PC-9 (cell line): ENCODE data around the gene FURIN. TPM values are rescaled to one million over a fixed set of nuclear protein-coding genes. Genes with fewer than 3 reads are reported as not detected.

Experiments used
- BruUV-seq: library from RNA; stranded (reverse); fragments of 400-500 nt; replicated peaks from 2 replicates; lab custom pipeline; 2021; lab: Mats Ljungman, UMichigan
- CTCF ChIA-PET: fragments of 300-600 bp; sonication (Branson Sonifier 250); formaldehyde crosslinking; loops from one replicate; lab custom pipeline; 2022; ENCODE audit warnings: antibody characterized with exemption; lab: Charles Lee
- POLR2A ChIA-PET: fragments of 300-600 bp; sonication (Branson Sonifier 250); formaldehyde crosslinking; loops from one replicate; lab custom pipeline; 2022; ENCODE audit warnings: antibody characterized with exemption; ENCODE audit not compliant: unreplicated experiment; lab: Charles Lee
- DNase-seq, 2 experiments: peaks; one replicate each; pipeline versions ENCODE4 v3.0.0 to v3.0.0-alpha.2; 2015 to 2022; ENCODE audit warnings: mixed read lengths in 1 of 2
- H2AFZ ChIP-seq: fragments of 200-600 bp; sonication (generic); 2 replicates; pipeline ENCODE4 v1.8.1; 2017; ENCODE audit warnings: antibody characterized with exemption
- H3F3A ChIP-seq: fragments of 200-600 bp; sonication (generic); 2 replicates; pipeline ENCODE4 v1.8.1; 2017; ENCODE audit warnings: antibody characterized with exemption, mild to moderate bottlenecking, low read depth; ENCODE audit not compliant: insufficient read depth
- H3K27ac ChIP-seq: fragments of 200-600 bp; sonication (generic); 2 replicates; pipeline ENCODE4 v1.6.1; 2016; ENCODE audit warnings: mixed run types
- H3K27me3 ChIP-seq: fragments of 200-600 bp; sonication (generic); 2 replicates; pipeline ENCODE4 v1.6.1; 2016; ENCODE audit warnings: low read depth, mixed run types; ENCODE audit not compliant: insufficient read depth
- H3K36me3 ChIP-seq: fragments of 200-600 bp; sonication (generic); 2 replicates; pipeline ENCODE4 v1.6.1; 2016; ENCODE audit warnings: low read depth, mixed run types
- H3K4me1 ChIP-seq: fragments of 200-600 bp; sonication (generic); replicated peaks from 2 replicates; pipeline ENCODE4 v1.6.1; 2016; ENCODE audit warnings: mixed run types; ENCODE audit not compliant: insufficient read depth
- H3K4me2 ChIP-seq: fragments of 200-600 bp; sonication (generic); 2 replicates; pipeline ENCODE4 v1.6.1; 2017; ENCODE audit warnings: mixed run types
- H3K4me3 ChIP-seq: fragments of 200-600 bp; sonication (generic); 2 replicates; pipeline ENCODE4 v1.6.1; 2016; ENCODE audit warnings: mixed run types
- H3K79me2 ChIP-seq: fragments of 200-600 bp; sonication (generic); 2 replicates; pipeline ENCODE4 v1.6.1; 2017; ENCODE audit warnings: low read depth, mixed run types
- H3K9me2 ChIP-seq: fragments of 200-600 bp; sonication (generic); 2 replicates; pipeline ENCODE4 v1.8.1; 2017; ENCODE audit warnings: mild to moderate bottlenecking; ENCODE audit not compliant: insufficient read depth
- H3K9me3 ChIP-seq: fragments of 200-600 bp; sonication (generic); 2 replicates; pipeline ENCODE4 v1.8.1; 2016; ENCODE audit warnings: low read depth; ENCODE audit not compliant: insufficient read depth
- H4K20me1 ChIP-seq: fragments of 200-600 bp; sonication (generic); 2 replicates; pipeline ENCODE4 v1.8.1; 2017; ENCODE audit not compliant: insufficient read depth
- EZH2 ChIP-seq: fragments of 200-600 bp; sonication (generic); IDR thresholded peaks from 2 replicates; pipeline ENCODE4 v1.8.0; 2017; ENCODE audit warnings: antibody characterized with exemption, low read depth
- intact Hi-C: fragments of 100-400 bp; cut with micrococcal nuclease; formaldehyde crosslinking; loops from one replicate; pipeline ENCODE4 v1.10.0; 2022; ENCODE audit not compliant: unreplicated experiment
- total RNA-seq: library from RNA; stranded (reverse); gene quantifications from 2 replicates; pipeline ENCODE4 v1.2.3, GENCODE V29; 2021
- TF ChIP-seq, protein P1 (sequence below): fragments of 200-600 bp; sonication (generic); conservative IDR thresholded peaks from 2 replicates; pipeline ENCODE4 v1.6.1; 2017; ENCODE audit warnings: mixed run types, antibody characterized with exemption, mild to moderate bottlenecking, moderate library complexity

FURIN gene
- total RNA-seq, 1 experiment from 2014 or later = 50.4 TPM

DNA sequence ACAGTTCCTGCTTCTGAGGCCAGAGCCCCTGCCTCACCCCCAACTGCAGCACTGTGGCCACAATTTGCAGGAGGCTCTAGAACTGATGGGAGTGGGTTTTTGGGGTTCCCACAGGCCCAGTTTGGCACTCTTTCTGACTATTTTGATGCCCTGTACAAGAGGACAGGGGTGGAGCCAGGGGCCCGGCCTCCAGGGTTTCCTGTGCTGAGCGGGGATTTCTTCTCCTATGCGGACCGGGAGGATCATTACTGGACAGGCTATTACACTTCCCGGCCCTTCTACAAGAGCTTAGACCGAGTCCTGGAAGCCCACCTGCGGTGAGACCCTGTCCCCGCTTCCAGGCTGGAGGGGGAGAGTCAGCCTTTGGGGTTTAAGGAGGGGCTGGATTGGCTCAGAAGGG, 41.6 kb downstream of the FURIN start:
- no peak for TF ChIP-seq EZH2
- TF ChIP-seq, protein P1, sequence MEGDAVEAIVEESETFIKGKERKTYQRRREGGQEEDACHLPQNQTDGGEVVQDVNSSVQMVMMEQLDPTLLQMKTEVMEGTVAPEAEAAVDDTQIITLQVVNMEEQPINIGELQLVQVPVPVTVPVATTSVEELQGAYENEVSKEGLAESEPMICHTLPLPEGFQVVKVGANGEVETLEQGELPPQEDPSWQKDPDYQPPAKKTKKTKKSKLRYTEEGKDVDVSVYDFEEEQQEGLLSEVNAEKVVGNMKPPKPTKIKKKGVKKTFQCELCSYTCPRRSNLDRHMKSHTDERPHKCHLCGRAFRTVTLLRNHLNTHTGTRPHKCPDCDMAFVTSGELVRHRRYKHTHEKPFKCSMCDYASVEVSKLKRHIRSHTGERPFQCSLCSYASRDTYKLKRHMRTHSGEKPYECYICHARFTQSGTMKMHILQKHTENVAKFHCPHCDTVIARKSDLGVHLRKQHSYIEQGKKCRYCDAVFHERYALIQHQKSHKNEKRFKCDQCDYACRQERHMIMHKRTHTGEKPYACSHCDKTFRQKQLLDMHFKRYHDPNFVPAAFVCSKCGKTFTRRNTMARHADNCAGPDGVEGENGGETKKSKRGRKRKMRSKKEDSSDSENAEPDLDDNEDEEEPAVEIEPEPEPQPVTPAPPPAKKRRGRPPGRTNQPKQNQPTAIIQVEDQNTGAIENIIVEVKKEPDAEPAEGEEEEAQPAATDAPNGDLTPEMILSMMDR = no peak
- no peak for DNase-seq
- ChIA-PET CTCF (interaction anchor here (0.6 kb wide), 1 partner anchor 9 kb away, joined by 7 read pairs; no protein-coding TSS in a partner anchor), POLR2A (no interaction called here)
- H3K9me2 ChIP-seq = no peaks in the 10 kb centered on the region
- peaks cover 6% of the 10 kb centered on the region; the same call in 1 of the 2 replicates for H3F3A ChIP-seq
- H3K9me3 ChIP-seq = no peaks in the 10 kb centered on the region
- no peak overlapping the region for H3K4me2 ChIP-seq
- intact Hi-C loops = no loop called here
- no peaks in the 10 kb centered on the region for H3K4me1 ChIP-seq
- H3K79me2 ChIP-seq = no peaks in the 10 kb centered on the region
- BruUV-seq = no TSS peak
- no peaks in the 10 kb centered on the region for H4K20me1 ChIP-seq
- H3K36me3 ChIP-seq = no peaks in the 10 kb centered on the region
- no peak overlapping the region for H2AFZ ChIP-seq
- no peak overlapping the region for H3K27ac ChIP-seq
- no peaks in the 10 kb centered on the region for H3K27me3 ChIP-seq
- no peak overlapping the region for H3K4me3 ChIP-seq

DNA sequence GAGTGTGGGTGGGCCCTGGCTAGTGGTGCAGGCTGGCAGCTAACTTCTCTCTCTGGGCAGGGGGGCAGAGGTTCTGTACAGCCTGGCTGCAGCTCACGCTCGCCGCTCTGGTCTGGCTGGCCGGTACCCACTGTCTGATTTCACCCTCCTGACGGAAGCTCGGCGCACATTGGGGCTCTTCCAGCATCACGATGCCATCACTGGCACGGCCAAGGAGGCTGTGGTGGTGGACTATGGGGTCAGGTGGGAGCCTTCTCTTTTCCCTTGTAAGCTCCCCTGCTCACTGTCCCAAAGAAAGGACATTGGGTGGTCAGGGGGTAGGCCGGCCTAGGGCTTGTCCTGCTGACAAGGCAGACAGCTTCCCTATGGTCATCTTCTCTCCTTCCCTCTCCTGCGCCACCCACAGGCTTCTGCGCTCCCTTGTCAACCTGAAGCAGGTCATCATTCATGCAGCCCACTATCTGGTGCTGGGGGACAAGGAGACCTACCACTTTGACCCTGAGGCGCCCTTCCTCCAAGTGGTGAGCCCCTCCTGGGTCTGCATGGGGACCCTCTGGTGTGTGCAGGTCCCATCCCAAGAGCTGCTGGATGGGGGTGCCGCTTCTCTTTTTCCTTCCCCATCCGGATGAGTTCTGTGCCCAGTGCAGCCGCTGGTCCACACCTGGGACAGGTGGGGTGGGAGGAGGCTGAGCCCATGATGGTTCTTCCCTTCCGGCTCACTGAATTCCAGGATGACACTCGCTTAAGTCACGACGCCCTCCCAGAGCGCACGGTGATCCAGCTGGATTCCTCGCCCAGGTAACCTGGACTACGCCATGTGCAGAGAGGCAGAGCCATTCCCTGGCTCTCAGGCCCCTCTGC, 42.3 kb downstream of the FURIN start:
- H2AFZ ChIP-seq = no peak overlapping the region
- H3K4me3 ChIP-seq = no peak overlapping the region
- H3K4me1 ChIP-seq = no peaks in the 10 kb centered on the region
- no peaks in the 10 kb centered on the region for H3K27me3 ChIP-seq
- H3K9me3 ChIP-seq = no peaks in the 10 kb centered on the region
- intact Hi-C loops = no loop called here
- no peaks in the 10 kb centered on the region for H3K9me2 ChIP-seq
- CTCF ChIA-PET = no interaction called here
- H3K4me2 ChIP-seq = no peak overlapping the region
- no peaks in the 10 kb centered on the region for H3K79me2 ChIP-seq
- DNase-seq = no peak
- H3K36me3 ChIP-seq = no peaks in the 10 kb centered on the region
- peaks cover 6% of the 10 kb centered on the region; the same call in 1 of the 2 replicates for H3F3A ChIP-seq
- no peak overlapping the region for H3K27ac ChIP-seq
- no peak for TF ChIP-seq EZH2
- TF ChIP-seq, protein P1 = no peak
- H4K20me1 ChIP-seq = no peaks in the 10 kb centered on the region
- no TSS peak for BruUV-seq
- POLR2A ChIA-PET = no interaction called here

DNA sequence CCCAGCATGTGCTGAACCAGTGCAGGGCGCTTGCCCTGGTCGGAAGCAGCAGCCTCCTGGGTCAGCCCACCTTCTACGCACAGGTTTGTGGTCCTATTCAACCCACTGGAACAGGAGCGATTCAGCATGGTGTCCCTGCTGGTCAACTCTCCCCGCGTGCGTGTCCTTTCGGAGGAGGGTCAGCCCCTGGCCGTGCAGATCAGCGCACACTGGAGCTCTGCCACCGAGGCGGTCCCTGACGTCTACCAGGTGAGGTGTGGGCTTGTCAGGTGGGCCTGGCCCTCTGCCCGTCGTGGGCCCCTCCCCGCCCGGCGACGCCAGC, 42.9 kb downstream of the FURIN start:
- POLR2A ChIA-PET = no interaction called here
- no peak for DNase-seq
- Histone ChIP-seq H3K4me1 (no peaks in the 10 kb centered on the region), H4K20me1 (no peaks in the 10 kb centered on the region), H3K4me2 (no peak overlapping the region), H3K9me2 (no peaks in the 10 kb centered on the region), H3K27ac (no peak overlapping the region), H3K79me2 (no peaks in the 10 kb centered on the region), H3K4me3 (no peak overlapping the region), H3K36me3 (no peaks in the 10 kb centered on the region), H3F3A (peaks cover 6% of the 10 kb centered on the region; the same call in 1 of the 2 replicates), H3K27me3 (no peaks in the 10 kb centered on the region), H3K9me3 (no peaks in the 10 kb centered on the region), H2AFZ (no peak overlapping the region)
- no peak for TF ChIP-seq EZH2
- intact Hi-C loops = no loop called here
- CTCF ChIA-PET = no interaction called here
- no TSS peak for BruUV-seq
